Stimulated activated CD8-positive, alpha-beta memory T cell treated with anti-CD3 and anti-CD28 coated beads, Interleukin-7, amount 100 ng/mL, for 24 hours (primary cell): Measurements from ENCODE around the gene MCL1.
A peak's percentile ranks its signal among the peaks of the same experiment; 100 is the strongest.
"Not testable (repeated sequence)": the region's sequence is repeated elsewhere in the genome, so short reads cannot be mapped to it uniquely, and the experiment has no call there.

Source experiments
- DNase-seq: peaks from one replicate; pipeline ENCODE4 v3.0.0-alpha.2; 2020; ENCODE audit warnings: low read depth

MCL1 gene

GRCh38 chr1:150579110-150579944 lies at the start of gene MCL1:
MCL1 (minus strand) TSS chr1:150579610; CDS start chr1:150579530, 80 bp downstream.
- peak; percentile 73 for DNase-seq

- DNase-seq, result no peak
Measured at GRCh38 chr1:150628766-150629114, 49.3 kb upstream of the MCL1 start.

GRCh38 chr1:150627826-150628410 lies 48.5 kb upstream of the MCL1 start:
- DNase-seq, result no peak

DNA sequence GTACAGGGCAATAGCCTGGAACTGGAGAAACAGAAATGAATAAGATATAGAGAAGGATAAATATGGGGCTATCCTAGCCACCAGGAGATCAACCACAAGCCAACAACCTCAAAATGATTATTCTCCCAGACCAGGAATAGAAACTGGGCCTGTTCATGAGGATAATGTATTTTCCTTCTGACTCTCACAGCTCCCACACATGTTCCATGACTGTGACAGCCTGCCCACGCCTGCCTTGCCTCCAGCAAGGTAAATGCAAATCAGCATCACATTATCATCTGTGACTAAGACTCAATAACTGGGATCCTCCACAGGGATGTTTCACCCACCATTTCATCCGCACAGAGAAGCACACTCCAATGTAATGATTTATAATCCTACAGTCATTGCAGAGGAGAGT lies 46.7 kb upstream of the MCL1 start:
- no peak for DNase-seq

GRCh38 chr1:150624546-150624945 lies 45.1 kb upstream of the MCL1 start:
- not testable (repeated sequence) for DNase-seq

GRCh38 chr1:150624134-150624533 lies 44.7 kb upstream of the MCL1 start:
- not testable (repeated sequence) for DNase-seq

- DNase-seq, result no peak
Measured at GRCh38 chr1:150622303-150622975, 43.0 kb upstream of the MCL1 start.

DNA sequence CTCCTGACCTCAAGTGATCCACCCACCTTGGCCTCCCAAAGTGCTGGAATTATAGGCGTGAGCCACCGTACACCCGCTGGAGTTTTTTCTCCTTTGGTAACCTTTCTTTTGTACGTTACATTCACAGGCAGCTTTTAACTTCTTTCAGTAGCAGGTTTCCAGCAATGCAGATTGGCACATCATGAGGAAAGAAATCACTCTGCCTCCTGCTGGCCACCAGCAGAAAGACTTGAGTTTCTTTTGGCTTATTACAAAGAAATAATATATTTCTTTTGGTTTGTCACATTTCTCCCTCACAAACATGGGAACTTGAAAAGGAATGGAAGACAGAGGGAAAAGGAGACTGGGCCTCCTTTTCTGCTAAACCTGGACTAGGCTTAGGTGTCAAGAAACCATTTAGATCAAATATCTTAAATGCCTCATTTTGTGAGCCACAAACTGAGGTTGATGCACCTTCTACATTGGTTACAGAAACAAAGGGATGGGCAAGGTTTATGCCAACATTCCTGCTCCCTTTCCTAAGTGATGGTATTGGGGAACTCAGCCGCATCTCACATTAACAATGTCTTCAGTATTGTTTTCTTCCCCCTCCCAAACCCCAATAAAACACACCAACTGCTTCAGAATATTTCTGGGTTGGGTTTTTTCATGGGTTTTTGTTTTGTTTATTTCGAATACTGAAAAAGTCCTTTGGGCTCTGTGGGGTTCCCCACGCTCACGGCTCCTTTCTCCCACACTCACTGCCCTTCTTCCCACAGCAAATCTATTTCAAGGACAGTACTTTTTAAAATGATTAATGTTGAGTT lies 42.3 kb upstream of the MCL1 start:
- no peak for DNase-seq

DNA sequence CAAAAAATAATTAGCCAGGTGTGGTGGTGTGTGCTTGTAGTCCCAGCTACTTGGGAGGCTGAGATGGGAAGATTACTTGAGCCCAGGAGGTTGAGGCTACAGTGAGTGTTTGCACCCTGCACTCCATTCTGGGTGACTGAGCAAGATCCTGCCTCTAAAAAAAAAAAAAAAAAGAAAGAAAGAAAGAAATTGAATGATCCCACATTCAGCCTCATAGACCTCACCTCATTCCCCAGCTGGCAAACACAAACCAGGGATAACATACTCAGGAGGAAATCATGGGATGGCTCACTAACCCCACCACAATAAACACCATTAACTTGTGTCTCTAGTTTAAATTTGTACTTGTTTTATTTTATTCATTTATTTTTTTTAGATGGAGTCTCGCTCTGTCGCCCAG lies 41.5 kb upstream of the MCL1 start:
- DNase-seq, result no peak

DNA sequence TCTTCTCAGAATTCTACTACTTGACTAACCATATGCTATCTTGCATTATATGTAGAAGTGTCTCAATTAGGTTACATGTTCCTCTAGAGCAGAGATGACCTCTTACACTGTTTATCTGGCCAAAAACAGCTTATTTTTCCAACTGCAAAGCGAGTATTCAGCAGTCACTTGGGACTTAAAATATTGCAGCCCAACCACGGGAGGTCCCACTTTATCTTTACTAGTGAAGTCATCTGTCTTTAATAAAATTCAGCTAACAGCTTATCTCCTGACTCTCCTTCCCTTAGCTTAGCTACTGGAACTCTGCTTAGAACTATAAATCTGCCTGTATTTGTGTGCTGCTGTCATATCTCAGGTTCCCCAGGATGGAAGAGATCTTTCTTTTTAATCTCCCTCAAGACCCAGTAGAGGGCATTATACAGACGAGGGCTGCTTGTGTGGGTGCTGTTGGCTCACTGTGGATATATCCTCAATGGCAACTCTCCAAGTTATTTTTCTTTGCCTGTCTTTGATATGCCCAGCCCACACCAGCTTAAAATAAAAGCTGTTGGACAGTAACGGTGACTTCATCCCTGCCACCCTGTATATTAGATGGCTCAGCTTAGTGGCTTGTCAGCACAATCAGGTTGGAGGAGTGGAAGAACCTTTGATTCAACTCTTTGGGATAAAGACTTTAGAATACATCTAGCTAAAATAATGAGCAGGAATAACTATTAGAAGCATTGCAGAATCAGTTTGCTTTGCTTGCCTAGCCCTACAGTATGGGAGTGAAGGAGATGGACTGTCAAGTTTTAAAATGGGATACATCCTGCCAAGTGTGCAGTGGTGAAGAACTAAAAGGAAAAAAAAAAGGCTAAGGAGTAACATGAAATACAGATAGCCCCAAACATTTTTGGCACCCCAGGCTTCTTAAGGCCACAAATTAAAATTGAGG lies 40.4 kb upstream of the MCL1 start:
- DNase-seq, result no peak

GRCh38 chr1:150615346-150616201 lies 36.2 kb upstream of the MCL1 start:
- DNase-seq, result no peak

- DNase-seq, result no peak
Measured at GRCh38 chr1:150613061-150613920, 33.9 kb upstream of the MCL1 start.

DNA sequence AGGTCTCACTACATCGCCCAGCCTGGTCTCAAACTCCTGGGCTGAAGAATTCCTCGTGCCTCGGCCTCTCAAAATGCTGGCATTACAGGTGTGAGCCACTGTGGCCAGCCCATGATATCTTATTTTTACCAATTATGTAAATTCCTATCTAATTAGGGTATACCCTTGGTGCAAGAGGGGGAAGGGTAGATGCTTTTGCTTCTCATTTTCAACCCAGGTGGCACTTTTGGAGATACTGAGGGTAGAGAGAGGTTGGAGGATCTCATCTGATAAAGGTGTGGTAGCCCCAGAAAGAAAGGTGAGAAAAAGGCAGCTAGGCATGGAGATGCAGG lies 32.6 kb upstream of the MCL1 start:
- no peak for DNase-seq

GRCh38 chr1:150610576-150610975 lies 31.2 kb upstream of the MCL1 start:
- no peak for DNase-seq

DNA sequence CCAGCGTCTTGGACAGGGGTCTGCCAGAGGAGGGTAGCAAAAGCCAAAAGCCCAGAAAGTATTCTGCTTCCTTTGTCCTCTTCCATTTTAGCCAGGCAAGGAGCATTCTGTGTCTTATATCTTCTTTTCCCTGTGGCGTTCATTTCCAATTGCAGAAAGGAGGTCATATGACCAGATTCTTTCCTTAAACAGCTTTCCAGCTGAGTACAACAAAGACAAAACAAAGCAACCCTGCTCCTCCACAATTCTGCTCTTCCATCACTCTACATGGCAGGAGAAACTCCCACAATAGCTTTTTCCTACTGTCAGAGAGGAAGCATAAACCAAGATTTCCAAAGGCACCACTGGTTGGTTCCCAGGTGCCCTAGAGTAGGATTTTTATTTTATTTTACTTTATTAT lies 30.3 kb upstream of the MCL1 start:
- no peak for DNase-seq

GRCh38 chr1:150606463-150607142 lies 27.2 kb upstream of the MCL1 start:
- DNase-seq, result no peak

- DNase-seq, result not testable (repeated sequence)
Measured at GRCh38 chr1:150605451-150605731, 26.0 kb upstream of the MCL1 start.

GRCh38 chr1:150604226-150604588 lies 24.8 kb upstream of the MCL1 start:
- DNase-seq, result no peak

DNA sequence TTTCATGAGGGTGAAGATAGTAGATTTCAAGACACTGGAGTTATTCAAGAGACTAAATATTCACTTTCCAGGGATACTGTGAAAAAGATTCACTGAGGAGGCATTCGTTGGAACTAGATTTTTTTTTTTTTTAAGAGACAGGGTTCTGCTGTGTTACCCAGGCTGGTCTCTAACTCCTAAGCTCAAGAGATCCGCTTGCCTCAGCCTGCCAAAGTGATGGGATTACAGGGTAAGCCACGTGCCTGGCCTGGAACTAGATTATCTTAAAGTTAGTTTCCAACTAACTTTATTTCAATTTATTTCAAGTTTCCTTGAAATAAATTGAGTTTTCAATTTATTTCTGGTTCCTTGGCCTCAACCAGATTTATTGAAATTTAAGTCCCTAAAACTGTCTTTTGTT lies 24.3 kb upstream of the MCL1 start:
- DNase-seq, result no peak
